PC-3 (cell line): ENCODE results near the gene KAT2A. TPM values are rescaled to one million over a fixed set of nuclear protein-coding genes. Genes with fewer than 3 reads are reported as not detected.

Experiments
- ATAC-seq: fragments of 200-7000 bp; cut with Tn5 transposase; 2 replicates; pipeline ENCODE4 v1.9.1; 2020; ENCODE audit warnings: mild to moderate bottlenecking, moderate library complexity
- Bru-seq: library from RNA; stranded (reverse); fragments of 400-500 nt; gene quantifications from one replicate; lab custom pipeline; 2021; lab: Mats Ljungman, UMichigan
- BruChase-seq, 2 experiments: library from RNA; stranded (reverse); fragments of 400-500 nt; gene quantifications; one replicate each; lab custom pipeline; 2021; lab: Mats Ljungman, UMichigan
- BruUV-seq: library from RNA; stranded (reverse); fragments of 400-500 nt; replicated peaks from 2 replicates; lab custom pipeline; 2021; lab: Mats Ljungman, UMichigan
- CTCF ChIA-PET: fragments of 300-600 bp; sonication (Branson Sonifier 250); formaldehyde crosslinking; loops from one replicate; lab custom pipeline; 2022; ENCODE audit warnings: antibody characterized with exemption; lab: Charles Lee
- POLR2A ChIA-PET: fragments of 300-600 bp; sonication (Branson Sonifier 250); formaldehyde crosslinking; loops from one replicate; lab custom pipeline; 2022; ENCODE audit warnings: antibody characterized with exemption; ENCODE audit not compliant: unreplicated experiment; lab: Charles Lee
- DNase-seq: peaks from one replicate; pipeline ENCODE4 v3.0.0-alpha.2; 2015
- H2AFZ ChIP-seq: fragments of 300-600 bp; sonication (generic); 2 replicates; pipeline ENCODE4 v1.6.0; 2016; ENCODE audit warnings: antibody characterized with exemption, low read length
- H3F3A ChIP-seq: fragments of 300-600 bp; sonication (generic); one replicate; pipeline ENCODE4 v1.6.0; 2017; ENCODE audit warnings: antibody characterized with exemption, low read length, control low read depth, mild to moderate bottlenecking; ENCODE audit not compliant: unreplicated experiment
- H3K27ac ChIP-seq: fragments of 300-600 bp; sonication (generic); 2 replicates; pipeline ENCODE4 v1.5.1; 2016; ENCODE audit warnings: mild to moderate bottlenecking, low read length
- H3K27me3 ChIP-seq: fragments of 300-600 bp; sonication (generic); 2 replicates; pipeline ENCODE4 v1.6.1; 2016; ENCODE audit warnings: low read length, mixed read lengths
- H3K36me3 ChIP-seq: fragments of 300-600 bp; sonication (generic); 2 replicates; pipeline ENCODE4 v1.6.1; 2016; ENCODE audit warnings: low read depth, mixed run types, low read length, mixed read lengths
- H3K4me1 ChIP-seq: fragments of 300-600 bp; sonication (generic); 2 replicates; pipeline ENCODE4 v1.5.1; 2016; ENCODE audit warnings: low read length; ENCODE audit not compliant: insufficient read depth
- H3K4me2 ChIP-seq: fragments of 300-600 bp; sonication (generic); 2 replicates; pipeline ENCODE4 v1.6.0; 2016; ENCODE audit warnings: low read length
- H3K4me3 ChIP-seq: fragments of 300-600 bp; sonication (generic); 2 replicates; pipeline ENCODE4 v1.5.1; 2016; ENCODE audit warnings: mild to moderate bottlenecking, low read length, mixed read lengths
- H3K79me2 ChIP-seq: fragments of 300-600 bp; sonication (generic); 2 replicates; pipeline ENCODE4 v1.6.1; 2017; ENCODE audit warnings: low read length, mixed read lengths
- H3K9ac ChIP-seq: fragments of 300-600 bp; sonication (generic); 2 replicates; pipeline ENCODE4 v1.6.0; 2016; ENCODE audit warnings: mild to moderate bottlenecking, low read length
- H3K9me2 ChIP-seq: fragments of 300-600 bp; sonication (generic); replicated peaks from 2 replicates; pipeline ENCODE4 v1.6.1; 2016; ENCODE audit warnings: mixed run types, low read length, mixed read lengths
- H3K9me3 ChIP-seq: fragments of 300-600 bp; sonication (generic); 2 replicates; pipeline ENCODE4 v1.6.1; 2016; ENCODE audit warnings: low read length, mixed read lengths
- H4K20me1 ChIP-seq: fragments of 300-600 bp; sonication (generic); 2 replicates; pipeline ENCODE4 v1.6.1; 2016; ENCODE audit warnings: low read length, mixed read lengths
- CTCF ChIP-seq: fragments of 300-600 bp; sonication (generic); conservative IDR thresholded peaks from 2 replicates; pipeline ENCODE4 v1.5.1; 2017; ENCODE audit warnings: antibody characterized with exemption, low read depth, mild to moderate bottlenecking, low read length
- EZH2 ChIP-seq: fragments of 300-600 bp; sonication (generic); IDR thresholded peaks from one replicate; pipeline ENCODE4 v1.6.1; 2017; ENCODE audit warnings: antibody characterized with exemption, mild to moderate bottlenecking, low read length; ENCODE audit not compliant: unreplicated experiment
- EZH2phosphoT487 ChIP-seq: fragments of 300-600 bp; sonication (generic); IDR thresholded peaks from 2 replicates; pipeline ENCODE4 v1.6.1; 2018; ENCODE audit warnings: mild to moderate bottlenecking, antibody characterized with exemption, low read length, borderline replicate concordance
- intact Hi-C: fragments of 100-400 bp; cut with micrococcal nuclease; formaldehyde crosslinking; loops from 2 replicates; pipeline ENCODE4 v1.9.0; 2023
- long read RNA-seq: library from polyadenylated mRNA; unstranded; transcript quantifications from one replicate; pipeline ENCODE4 v2.0.0, GENCODE V29; 2021; ENCODE audit not compliant: unreplicated experiment
- total RNA-seq: library from RNA; depleted of rRNA; stranded (reverse); fragments of >200 nt; gene quantifications from 2 replicates; pipeline ENCODE4 v1.2.3, GENCODE V29; 2014; rRNA removed

The KAT2A gene
- total RNA-seq = not detected in 2 replicates
- Bru-seq, nascent RNA = percentile 11 among the genes with signal in this experiment
- not detected for BruChase-seq, experiment 1, labeled RNA remaining after a 6-hour chase
- BruChase-seq, experiment 2, labeled RNA remaining after a 2-hour chase = not detected
- long read RNA-seq = 0 reads

GRCh38 chr17:42120770-42121769, at the start of gene KAT2A:
Gene KAT2A, minus strand, starts transcription at chr17:42121367. Its CDS starts 63 bp downstream, at chr17:42121304.
- CTCF ChIA-PET = no interaction called here

GRCh38 chr17:42169351-42169750, 48.2 kb upstream of the KAT2A start:
- Histone ChIP-seq H2AFZ (no peak overlapping the region), H3K4me2 (no peak overlapping the region), H3K9me2 (no peaks in the 10 kb centered on the region), H3K4me1 (no peaks in the 10 kb centered on the region), H3K9ac (no peak overlapping the region), H3K4me3 (no peak overlapping the region), H3K27me3 (no peaks in the 10 kb centered on the region), H3K9me3 (no peaks in the 10 kb centered on the region), H4K20me1 (no peaks in the 10 kb centered on the region), H3K27ac (no peak overlapping the region), H3K79me2 (no peaks in the 10 kb centered on the region), H3K36me3 (no peaks in the 10 kb centered on the region), H3F3A (no peaks in the 10 kb centered on the region)
- ChIA-PET CTCF (no interaction called here), POLR2A (no interaction called here)
- ATAC-seq (no peak), DNase-seq (no peak)
- TF ChIP-seq CTCF (no peak), EZH2 (no peak), EZH2phosphoT487 (no peak)
- no TSS peak for BruUV-seq
- intact Hi-C loops = no loop called here

More at GRCh38 chr17:42120770-42121769, at the start of gene KAT2A:
- Histone ChIP-seq H3K9me2 (no peaks in the 10 kb centered on the region), H3K79me2 (no peaks in the 10 kb centered on the region), H3K9ac (no peak within 1 kb of the TSS), H3K27ac (no peak within 1 kb of the TSS), H3K4me2 (no peak within 1 kb of the TSS), H3F3A (no peaks in the 10 kb centered on the region), H3K9me3 (no peaks in the 10 kb centered on the region), H4K20me1 (no peaks in the 10 kb centered on the region), H3K4me1 (no peaks in the 10 kb centered on the region), H3K4me3 (no peak within 1 kb of the TSS), H3K27me3 (no peaks in the 10 kb centered on the region), H3K36me3 (no peaks in the 10 kb centered on the region), H2AFZ (no peak within 1 kb of the TSS)
- no peak for TF ChIP-seq CTCF
- no peak for TF ChIP-seq EZH2phosphoT487
- no peak for TF ChIP-seq EZH2
- POLR2A ChIA-PET = no interaction called here
- no TSS peak for BruUV-seq
- intact Hi-C loops = no loop called here
- DNase-seq (no peak), ATAC-seq (no peak)
